Measurements from ENCODE around the gene COMT. TPM values are rescaled to one million over a fixed set of nuclear protein-coding genes. Genes with fewer than 3 reads are reported as not detected.

Gene COMT
- polyA plus RNA-seq, 4 donors: 103 to 157 (median 124) TPM

DNA sequence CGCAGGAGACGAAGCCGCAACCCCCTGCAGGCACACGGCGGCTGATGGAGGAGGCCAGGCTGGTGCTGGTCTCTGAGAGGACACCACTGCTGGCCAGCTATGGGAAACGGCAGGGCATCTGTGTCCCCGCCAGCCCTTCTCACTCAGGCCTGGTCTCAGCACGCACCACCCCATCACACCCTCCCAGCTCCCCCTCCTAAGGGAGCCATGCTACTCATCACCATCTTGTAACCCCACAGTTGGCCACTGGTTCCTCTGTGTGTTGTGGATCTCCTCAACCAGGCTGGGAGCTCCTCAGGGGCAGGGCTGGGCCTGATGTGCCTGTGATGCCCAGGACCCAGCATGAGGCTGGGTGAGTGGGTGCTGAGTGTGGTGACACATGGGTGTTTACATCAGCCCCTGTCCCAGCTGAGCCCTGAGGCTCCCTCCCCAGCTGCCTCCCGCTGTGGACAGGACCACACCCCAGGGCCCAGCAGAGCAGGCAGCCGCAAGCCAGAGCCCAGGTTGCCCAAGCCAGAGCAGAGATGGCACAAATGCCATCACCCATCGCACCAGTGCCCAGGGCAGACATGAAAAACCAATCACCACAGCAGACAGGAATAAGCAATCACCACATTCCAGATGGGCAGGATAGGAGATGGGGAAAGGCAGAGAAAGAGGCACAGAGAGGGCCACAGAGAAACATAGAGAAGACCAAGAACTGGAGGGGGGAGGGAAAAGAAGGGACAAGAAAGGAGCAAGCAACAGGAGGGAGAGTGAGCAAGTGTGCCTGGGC lies 66.8 kb downstream of the COMT start:
- DNase-seq (ENCODE audit: low read depth in 4 of 4, low spot score in 2 of 4): no peak

DNA sequence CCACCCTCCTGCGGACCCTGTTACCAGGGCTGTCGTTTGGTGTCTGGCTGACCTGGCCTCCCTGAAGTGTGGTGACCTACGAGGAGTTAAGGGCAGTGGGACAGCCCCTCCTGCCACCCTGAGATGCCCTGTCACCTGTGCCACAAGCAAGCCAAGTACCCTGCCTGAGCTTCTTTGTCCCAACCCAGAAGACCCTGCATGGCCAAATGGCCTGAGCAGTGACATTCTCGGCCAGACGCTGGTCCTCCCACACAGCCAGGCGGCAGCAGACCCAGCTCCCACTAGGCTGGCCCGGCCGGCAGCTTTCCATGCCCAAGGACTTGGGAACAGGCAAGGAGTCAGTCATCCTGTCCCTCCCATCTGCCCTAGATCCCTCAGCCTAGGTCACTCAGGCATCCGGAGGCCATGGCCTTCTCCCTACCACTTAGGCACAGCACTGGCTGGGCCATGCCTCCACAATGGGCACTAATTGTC lies 67.5 kb downstream of the COMT start:
- DNase-seq (ENCODE audit: low read depth in 4 of 4, low spot score in 2 of 4): no peak

DNA sequence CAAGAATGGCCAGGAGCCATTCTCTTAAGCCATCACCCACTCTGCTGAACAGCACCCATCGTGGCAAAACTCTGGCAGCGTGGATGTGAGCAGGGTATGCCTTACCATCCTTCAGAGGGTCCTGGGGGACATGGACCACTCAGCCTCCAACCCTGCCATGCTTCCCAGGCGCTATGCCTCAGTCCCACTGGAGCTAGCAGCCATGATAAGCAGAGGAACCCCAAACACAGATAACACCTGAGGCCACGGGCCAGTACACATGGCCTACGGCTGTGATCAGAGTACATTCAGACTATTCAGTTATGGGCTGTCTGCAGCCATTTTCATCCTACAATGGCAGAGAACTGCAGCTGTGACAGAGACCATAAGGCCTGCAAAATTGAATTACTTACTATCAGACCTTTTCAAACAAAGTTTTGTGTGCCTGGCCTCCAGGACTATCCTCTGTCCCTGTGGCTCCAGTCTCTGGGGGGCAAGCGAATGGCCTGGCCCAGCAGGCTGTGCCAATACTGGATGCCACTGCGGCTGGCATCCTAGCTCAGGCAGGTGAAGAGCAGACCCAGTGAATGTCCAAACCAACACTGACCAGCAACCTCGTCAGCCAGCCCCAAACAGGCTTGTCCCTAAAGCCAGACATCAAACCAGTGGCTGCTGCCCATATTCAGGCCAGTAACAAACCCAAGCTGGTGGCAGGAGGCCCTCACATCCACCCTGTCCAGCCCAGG lies 68.2 kb downstream of the COMT start:
- DNase-seq (ENCODE audit: low read depth in 4 of 4, low spot score in 2 of 4): no peak

DNA sequence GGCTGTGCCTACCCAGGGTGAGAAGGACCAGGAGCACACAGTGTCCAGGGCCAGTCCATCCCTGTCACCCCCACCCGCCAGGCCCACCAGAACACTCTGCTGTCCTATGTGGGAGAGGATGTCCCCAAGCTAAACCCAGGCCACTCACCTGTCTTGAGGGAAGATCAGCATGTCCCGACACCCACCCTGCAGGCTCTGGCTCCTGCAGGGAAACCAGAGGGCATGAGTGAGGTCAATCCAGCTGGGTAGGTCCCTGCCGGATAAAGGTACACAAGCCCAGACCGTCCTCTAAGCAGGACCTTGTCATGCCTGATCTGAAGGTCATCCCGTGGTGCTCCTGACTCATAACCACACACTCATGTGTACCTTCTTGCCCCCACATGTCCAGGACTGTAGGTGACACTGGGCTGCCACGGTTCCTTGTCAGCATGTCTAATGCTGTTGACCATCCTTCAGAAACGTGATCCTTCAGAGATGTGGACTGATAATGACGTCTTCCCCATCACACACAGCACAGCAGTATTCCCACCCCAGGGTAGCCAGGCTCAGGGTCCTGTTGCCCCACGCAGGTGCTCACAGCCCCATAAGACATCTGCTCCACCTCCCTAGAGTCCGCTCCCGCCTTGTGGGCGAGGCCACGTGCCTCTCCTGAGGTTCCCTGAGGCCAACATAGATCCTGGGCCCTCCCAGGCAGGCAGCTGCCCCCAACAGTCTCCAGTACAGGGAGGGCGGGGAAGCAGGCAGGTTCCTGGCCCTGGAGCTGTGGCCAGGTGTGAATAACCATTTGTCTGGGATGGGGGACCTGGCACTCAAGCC lies 68.9 kb downstream of the COMT start:
- no peak for DNase-seq (ENCODE audit: low read depth in 4 of 4, low spot score in 2 of 4)

DNA sequence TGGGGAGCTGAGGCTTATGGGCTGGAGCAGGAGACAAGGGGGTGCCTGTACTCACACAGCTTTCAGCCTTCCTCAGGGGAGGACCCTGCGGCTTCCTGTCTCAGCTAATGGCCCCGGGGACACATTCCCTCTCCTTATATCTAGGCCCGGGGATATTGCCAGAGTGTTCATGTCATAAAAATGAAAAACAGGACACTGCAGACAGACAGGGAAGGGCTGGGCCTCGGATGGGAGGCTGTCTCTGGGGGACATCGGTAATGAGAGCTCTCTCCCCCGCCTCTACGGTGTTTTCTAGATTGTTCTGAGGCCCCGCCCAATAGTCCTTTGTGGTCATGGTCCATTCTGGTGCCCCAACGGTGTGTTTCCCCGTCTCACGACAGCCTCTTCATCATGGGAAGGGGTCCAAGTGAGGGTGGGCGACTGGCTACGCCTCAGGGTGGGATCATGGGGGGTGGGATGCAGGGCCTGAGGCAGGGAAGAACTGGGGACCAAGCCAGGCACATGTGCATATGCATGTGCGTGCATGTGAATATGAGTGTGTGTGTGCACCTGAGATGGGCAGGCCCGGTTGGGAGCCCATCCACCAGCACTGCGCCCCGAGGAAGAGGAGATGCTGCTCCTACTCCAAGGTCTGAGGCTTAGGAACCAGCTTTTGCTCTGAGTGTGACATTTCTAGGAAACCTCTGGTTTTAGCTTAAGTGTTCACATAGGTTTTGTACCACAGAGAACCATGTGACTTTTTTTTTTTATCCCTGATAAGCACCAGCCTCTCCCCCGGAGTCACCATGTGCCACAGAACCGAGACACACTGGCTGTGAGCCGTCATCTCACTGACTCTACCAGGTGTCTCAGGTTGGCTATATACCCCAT lies 69.8 kb downstream of the COMT start:
- no peak for DNase-seq (ENCODE audit: low read depth in 4 of 4, low spot score in 2 of 4)

DNA sequence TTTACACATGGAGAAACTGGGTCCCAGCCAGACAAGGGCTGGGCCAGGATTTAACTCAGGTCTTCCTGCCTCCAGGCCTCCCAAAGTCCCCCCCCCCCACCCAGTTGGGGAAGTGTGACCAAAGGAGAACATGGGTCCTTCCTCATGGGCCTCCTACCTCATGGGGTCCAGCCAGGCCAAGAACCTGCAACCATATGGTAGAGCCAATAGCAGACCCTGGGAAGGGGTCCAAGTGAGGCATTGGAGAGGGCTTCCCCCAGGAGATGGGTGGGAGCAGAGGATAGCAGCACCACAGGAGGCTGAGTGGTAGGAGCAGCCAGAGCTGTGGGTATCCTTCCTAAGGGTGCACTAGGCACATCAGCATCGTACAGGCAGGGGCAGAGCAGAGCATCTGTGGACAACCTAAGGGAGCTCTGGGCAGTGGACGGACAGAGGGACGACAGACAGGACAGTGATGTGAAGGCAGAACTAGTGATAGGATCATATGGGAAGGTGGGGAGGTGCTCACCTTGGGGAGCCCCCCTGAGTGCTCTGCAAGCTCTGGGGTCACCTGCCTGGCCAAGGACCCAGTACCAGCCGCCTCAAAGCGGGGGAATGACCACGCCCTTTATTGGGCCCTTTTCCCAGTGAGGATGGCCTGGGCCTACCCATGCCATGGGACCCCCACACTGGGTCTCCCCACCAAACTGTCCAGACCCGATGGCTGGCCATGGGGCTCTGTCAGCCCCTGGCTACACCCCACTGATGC lies 70.6 kb downstream of the COMT start:
- DNase-seq (ENCODE audit: low read depth in 4 of 4, low spot score in 2 of 4): no peak

DNA sequence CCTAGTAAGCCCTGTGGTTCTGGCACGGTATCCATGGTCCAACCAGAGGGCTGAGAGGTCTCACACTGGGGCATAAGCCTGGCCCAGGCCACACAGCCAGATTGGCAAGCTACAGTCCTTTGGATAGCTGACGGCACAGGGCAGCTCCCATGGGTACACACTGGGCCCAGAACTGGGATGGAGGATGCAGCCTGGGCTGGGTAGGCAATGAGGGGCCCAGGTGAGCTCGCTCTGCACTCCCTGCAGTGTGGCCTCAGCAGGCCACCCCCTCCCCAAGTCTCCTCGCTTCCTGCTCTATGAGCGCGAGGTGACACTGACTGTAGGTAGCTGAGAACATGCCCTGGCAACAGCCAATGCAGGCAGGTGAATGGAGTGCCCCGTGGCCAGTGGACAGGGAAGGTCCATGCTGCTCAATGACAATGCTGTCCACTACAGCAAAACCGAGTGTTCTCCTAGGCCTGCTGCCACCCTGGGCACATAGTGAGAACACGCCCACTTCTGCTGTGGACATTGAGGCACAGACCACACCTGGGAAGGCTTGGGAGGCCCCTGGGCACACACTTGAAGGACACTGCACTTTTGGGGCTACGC lies 71.3 kb downstream of the COMT start:
- no peak for DNase-seq (ENCODE audit: low read depth in 4 of 4, low spot score in 2 of 4)

DNA sequence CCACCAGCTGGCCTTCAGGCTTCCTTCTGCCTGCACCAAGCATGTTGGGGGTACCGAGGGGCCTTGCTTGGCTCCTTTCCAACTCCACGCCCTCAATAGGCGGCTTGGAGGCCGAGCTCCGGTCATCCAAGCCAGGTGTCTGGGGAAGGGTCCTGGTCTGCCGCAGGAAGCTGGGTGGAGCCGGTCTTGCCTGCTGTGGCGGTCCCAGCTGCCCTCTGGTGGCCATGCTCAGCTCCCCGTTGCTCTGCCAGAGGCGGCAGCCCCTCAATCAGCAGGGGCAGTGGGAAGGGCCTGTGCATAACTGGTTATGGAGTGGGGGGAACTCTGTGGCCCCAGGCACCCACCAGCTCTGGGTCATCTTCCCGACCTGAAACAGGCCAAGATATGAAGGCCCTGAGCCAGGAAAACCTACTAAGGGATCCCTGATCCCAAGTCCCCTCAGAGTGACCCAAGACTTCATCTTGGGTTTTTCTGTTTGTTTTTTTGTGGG lies 71.9 kb downstream of the COMT start:
- no peak for DNase-seq (ENCODE audit: low read depth in 4 of 4, low spot score in 2 of 4)

DNA sequence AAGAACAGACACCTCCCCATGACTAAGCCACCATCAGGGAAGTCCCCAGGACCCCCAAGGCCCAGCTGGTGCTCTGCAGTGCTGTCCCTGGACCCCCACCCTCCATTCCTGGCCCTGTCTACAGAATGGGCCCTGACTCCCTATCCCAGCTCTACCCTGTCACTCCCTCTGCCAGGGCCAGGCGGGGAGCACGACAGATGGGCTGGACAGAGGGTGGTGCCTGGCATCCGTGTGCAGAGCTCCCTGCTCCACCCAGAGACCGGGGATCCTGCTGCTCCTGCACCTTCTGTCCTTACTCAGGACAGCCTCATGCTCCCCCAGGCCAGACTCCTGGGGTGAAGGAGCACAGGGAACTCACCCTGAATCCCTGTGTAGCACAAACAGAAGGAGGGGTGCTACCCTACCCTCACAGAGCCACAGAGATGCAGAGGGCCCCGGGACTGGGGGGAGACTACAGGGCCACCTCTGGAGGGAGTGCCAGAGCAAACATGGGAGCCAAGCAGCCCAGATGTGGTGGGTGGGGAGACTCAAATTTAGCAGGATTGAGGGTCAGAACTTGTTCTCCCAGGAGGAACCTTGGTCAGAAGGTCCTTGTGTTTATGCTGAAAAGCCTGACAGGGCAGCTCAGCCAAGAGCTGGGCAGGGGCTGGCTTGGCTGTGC lies 73.1 kb downstream of the COMT start:
- DNase-seq (ENCODE audit: low read depth in 4 of 4, low spot score in 2 of 4): no peak

DNA sequence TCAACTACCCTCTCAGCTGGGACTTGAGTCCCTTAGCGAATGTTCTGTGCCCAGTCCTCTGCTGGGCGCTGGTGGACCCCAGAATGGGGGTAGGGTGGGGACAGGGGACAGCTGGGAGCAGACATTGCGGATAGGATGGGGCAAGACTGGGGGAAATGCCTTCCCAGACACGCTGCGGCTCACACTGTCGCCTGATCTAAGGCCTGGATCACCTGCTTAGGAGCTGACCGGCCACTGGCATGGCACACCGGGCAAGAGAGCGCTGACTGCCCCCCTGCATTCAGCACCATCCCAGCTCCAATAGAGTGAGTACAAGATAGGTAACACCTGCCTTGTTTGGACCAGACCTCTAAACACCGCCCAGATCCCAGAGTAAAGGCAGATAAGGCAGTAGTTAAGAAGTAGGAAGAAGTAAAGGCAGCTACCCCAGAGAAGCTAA lies 73.6 kb downstream of the COMT start:
- DNase-seq (ENCODE audit: low read depth in 4 of 4, low spot score in 2 of 4): no peak

DNA sequence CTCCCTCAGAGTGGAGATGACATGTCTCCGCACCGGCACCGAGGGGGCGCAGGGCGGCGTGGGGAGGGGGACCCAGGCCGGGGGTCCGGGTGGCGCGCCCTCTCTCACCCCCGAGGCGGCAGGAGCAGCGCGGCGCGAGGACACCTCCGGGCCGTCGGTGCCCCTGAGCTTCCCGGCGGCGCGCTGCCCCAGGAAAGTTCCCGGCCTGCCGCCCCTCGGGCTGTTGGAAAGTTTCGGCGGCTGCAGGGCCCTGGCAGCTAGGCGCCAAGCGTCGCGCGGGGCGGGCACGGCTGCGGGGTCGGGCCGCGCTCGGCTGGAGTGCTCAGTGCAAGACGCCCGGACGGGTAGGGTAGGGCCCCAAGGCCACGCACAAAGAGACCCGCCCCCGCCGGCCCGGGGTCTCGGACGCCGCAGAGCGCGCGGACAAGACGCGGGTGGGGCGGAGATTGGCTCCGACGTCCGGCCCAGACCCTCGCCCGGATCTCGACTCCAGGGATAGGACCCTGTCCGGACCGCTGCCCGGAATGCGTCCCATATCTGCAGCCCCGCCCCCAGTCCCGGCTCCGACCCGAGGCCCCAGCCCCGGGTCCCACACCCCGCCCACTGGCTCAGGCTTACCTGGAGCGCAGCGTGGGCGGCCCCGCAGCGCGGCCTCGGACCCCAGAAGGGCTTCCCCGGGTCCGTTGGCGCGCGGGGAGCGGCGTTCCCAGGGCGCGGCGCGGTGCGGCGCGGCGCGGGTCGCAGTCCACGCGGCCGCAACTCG lies 74.6 kb downstream of the COMT start:
- no peak for DNase-seq (ENCODE audit: low read depth in 4 of 4, low spot score in 2 of 4)

DNA sequence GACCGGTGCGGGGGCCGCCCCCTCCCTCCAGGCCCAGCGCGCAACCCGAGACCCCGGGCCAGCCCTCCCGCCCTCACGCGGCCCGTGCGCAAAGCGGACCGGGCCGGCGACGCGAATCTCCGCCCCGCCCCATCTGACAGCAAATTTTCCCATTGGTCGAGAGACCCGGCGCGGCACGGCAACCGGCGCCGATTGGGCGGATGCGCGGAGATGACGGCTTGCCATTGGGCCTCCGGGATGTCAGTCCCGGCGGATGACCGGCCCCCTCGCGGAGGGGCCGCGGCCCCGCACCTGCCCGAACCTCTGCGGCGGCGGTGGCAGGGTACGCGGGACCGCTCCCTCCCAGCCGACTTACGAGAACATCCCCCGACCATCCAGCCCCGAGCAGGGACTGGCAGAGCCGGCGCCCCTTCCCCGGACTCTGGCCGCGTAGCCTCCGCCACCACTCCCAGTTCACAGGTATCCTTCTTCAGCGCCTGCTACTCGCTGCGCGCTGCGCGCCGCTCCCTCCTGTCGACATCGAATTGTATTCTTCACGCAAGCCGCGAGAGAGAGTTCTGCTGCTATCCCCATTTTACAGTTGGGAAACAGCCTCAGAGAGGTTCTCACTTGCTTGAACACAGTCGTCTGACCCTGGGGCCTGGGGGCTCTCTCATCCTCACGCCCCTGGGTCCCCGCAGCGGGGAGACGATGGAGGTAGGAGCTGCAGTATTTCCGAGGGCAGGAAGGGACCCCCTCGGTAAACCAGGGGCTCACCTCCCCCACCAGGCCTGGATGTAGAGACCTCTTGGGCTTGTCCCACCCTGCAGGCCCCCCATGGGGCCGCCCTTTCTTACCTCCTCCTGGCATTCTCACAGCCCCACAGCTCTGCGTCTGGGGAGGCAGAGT lies 75.4 kb downstream of the COMT start, which contains the start of gene ARVCF:
Gene ARVCF, minus strand, starts transcription at position 90 of the 888 bp plus-strand sequence. CDS start 26,029 bp downstream, outside the sequence.
- DNase-seq (ENCODE audit: low read depth in 4 of 4, low spot score in 2 of 4): peak; percentile 59 to 75 (median 66)

DNA sequence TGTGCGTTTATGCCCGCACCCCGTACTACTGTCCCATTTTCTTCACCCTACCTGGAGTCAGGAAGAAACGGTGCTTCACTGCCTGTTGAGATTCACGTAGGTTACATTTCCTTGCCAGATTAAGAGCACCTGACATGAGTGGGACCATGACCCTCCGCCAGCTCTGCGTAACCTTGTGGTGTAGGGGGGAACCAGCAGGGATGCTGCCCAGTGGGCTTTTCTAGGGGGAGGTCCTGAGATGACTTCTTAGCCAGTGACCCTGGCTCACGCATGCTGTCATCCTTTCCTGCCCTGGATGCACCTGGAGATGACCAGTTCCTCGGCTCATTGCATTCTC lies 76.0 kb downstream of the COMT start:
- no peak for DNase-seq (ENCODE audit: low read depth in 4 of 4, low spot score in 2 of 4)

DNA sequence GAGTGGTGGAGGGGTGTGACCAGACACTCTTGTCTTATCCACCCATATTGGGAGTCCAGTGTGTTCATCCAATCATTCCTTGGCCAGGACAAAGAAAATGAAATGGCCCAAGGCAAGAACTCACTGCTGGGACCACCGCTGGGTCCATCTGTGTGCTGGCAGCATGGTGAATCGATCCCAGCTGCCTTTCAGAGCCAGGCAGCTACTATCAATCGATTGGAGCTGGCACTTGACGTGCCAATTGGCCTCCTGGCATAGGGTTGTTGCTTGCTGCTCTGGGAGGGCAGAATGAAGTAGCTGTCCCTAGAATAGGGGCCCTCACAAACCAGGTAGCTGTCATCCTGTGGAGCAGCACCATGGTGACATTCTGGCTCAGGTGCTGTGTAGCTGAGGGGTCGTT lies 76.4 kb downstream of the COMT start:
- DNase-seq (ENCODE audit: low read depth in 4 of 4, low spot score in 2 of 4): no peak

Data from left renal cortex interstitium (tissue), 4 donors.